Measurements from ENCODE around the gene NEGR1. TPM values are rescaled to one million over a fixed set of nuclear protein-coding genes. Genes with fewer than 3 reads are reported as not detected.

Gene NEGR1
- total RNA-seq, 1 experiment from 2014 or later = 19.2 TPM

DNA sequence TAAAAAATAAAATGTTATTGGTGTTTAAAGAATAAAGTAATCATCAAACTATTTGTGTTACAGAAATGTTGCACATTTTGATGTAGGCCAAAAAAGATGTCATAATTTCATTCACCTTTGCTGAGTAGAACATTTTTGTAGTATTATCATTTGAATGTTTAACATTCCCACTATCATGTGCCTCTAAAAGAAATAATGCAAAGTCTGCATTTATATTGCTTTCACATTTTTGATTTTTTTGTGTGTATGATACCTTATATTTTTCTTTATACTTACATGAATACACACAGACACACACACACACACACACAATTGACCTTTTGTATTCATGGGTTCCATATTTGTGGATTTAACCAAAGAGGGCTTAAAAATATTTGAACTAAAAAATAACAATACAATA is 657.3 kb downstream of the NEGR1 start:
- intact Hi-C loops (cut with micrococcal nuclease; ENCODE audit: unreplicated experiment) = no loop called here
- CTCF ChIA-PET = no interaction called here
- no peak overlapping the region for H3K4me3 Mint-ChIP-seq (ENCODE audit: low read depth, unreplicated experiment)
- no peaks in the 10 kb centered on the region for H3K27me3 Mint-ChIP-seq (ENCODE audit: unreplicated experiment)
- peaks cover 10% of the 10 kb centered on the region for H3K9me3 Mint-ChIP-seq (ENCODE audit: low read depth, unreplicated experiment)
- H3K36me3 Mint-ChIP-seq (ENCODE audit: insufficient read depth, unreplicated experiment) = no peaks in the 10 kb centered on the region
- H3K27ac Mint-ChIP-seq (ENCODE audit: unreplicated experiment) = no peak overlapping the region
- no TSS peak for BruUV-seq (replicated peaks)
- no peak for DNase-seq
- H3K4me1 Mint-ChIP-seq (ENCODE audit: low read depth, unreplicated experiment) = no peaks in the 10 kb centered on the region
- TF ChIP-seq, protein P1, sequence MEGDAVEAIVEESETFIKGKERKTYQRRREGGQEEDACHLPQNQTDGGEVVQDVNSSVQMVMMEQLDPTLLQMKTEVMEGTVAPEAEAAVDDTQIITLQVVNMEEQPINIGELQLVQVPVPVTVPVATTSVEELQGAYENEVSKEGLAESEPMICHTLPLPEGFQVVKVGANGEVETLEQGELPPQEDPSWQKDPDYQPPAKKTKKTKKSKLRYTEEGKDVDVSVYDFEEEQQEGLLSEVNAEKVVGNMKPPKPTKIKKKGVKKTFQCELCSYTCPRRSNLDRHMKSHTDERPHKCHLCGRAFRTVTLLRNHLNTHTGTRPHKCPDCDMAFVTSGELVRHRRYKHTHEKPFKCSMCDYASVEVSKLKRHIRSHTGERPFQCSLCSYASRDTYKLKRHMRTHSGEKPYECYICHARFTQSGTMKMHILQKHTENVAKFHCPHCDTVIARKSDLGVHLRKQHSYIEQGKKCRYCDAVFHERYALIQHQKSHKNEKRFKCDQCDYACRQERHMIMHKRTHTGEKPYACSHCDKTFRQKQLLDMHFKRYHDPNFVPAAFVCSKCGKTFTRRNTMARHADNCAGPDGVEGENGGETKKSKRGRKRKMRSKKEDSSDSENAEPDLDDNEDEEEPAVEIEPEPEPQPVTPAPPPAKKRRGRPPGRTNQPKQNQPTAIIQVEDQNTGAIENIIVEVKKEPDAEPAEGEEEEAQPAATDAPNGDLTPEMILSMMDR (IDR thresholded peaks at IDR 0.05; ENCODE audit: unreplicated experiment) = no peak

DNA sequence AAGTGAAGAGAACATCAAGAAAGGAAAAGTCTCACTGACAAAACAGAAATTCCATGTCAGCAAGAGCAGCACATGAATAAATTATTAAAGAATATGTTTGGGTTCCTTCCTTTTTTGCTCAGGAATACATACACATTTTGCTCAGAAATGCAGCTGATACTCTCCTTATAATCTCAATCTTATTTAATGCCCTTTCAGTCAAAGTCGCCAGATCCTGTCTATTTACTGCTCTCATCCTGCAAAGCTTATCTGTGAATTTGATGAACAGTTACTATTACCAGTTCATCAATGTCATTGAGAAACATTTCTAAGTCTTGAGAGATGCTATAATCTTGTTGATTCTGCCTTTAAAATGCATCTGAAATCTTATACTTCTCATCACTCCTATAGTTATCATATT is 658.5 kb downstream of the NEGR1 start:
- H3K36me3 Mint-ChIP-seq (ENCODE audit: insufficient read depth, unreplicated experiment) = no peaks in the 10 kb centered on the region
- no peaks in the 10 kb centered on the region for H3K27me3 Mint-ChIP-seq (ENCODE audit: unreplicated experiment)
- intact Hi-C loops (cut with micrococcal nuclease; ENCODE audit: unreplicated experiment) = no loop called here
- no TSS peak for BruUV-seq (replicated peaks)
- no peak for DNase-seq
- H3K27ac Mint-ChIP-seq (ENCODE audit: unreplicated experiment) = no peak overlapping the region
- TF ChIP-seq, protein P1 (IDR thresholded peaks at IDR 0.05; ENCODE audit: unreplicated experiment) = no peak
- peaks cover 12% of the 10 kb centered on the region for H3K9me3 Mint-ChIP-seq (ENCODE audit: low read depth, unreplicated experiment)
- no peak overlapping the region for H3K4me3 Mint-ChIP-seq (ENCODE audit: low read depth, unreplicated experiment)
- CTCF ChIA-PET = no interaction called here
- no peaks in the 10 kb centered on the region for H3K4me1 Mint-ChIP-seq (ENCODE audit: low read depth, unreplicated experiment)

DNA sequence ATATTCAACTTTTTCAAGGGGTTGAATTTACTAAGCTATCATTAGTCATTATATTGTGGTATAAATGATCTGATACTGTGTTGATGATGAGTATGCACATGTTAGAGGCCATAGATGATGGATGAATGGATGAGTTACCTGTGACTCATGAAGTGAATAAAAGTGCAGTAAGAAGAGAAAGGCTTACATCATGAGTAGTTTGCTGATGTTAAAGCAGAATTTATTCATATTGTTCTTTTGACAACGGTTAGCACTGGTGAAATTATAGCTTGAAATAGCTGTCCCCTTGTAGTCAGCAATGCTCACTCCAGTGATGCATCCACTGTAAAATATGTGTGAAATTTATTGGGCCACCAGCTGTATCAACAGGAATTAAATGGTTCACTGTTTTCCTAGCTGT is 660.6 kb downstream of the NEGR1 start:
- no peak for DNase-seq
- intact Hi-C loops (cut with micrococcal nuclease; ENCODE audit: unreplicated experiment) = no loop called here
- Mint-ChIP-seq H3K9me3 (ENCODE audit: low read depth, unreplicated experiment) (peaks cover 12% of the 10 kb centered on the region), H3K4me3 (ENCODE audit: low read depth, unreplicated experiment) (no peak overlapping the region), H3K27me3 (ENCODE audit: unreplicated experiment) (no peaks in the 10 kb centered on the region), H3K36me3 (ENCODE audit: insufficient read depth, unreplicated experiment) (no peaks in the 10 kb centered on the region), H3K4me1 (ENCODE audit: low read depth, unreplicated experiment) (no peaks in the 10 kb centered on the region), H3K27ac (ENCODE audit: unreplicated experiment) (no peak overlapping the region)
- TF ChIP-seq, protein P1 (IDR thresholded peaks at IDR 0.05; ENCODE audit: unreplicated experiment) = no peak
- CTCF ChIA-PET = no interaction called here
- BruUV-seq (replicated peaks) = no TSS peak

DNA sequence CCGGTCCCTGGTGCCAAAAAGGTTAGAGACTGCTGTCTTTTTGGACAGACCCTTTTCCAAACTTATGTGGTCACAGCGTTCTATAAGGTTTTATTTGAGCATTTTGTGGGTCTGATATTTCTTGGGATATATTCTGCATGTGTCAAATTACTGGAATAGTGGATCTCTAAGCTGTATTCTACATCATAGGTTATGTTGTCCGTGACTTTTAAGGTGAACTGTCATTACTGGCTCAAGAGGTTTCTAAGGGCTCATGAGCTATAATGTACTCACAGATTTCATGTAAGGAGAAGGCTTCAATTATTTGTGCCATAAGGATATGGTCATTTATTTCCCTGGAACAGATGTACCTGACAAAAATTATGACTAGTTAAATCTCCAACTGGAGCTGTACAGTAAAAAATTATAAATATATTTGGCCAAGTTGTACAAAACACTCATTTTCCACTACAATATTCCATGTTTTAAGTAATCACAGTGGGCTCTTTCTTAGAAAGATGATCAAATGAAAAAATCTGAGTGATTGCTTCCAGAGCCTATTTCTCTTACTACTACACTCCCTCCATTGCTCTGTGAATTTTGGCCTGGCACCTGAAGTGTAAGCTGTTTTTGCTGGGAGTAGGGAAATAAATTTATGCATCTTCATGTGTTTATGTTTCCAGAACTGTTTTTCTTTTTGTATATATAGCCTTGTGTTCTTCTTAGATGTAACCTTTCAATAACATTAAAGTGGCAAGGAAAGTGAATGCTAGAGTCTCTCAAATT is 663.4 kb downstream of the NEGR1 start:
- H3K27ac Mint-ChIP-seq (ENCODE audit: unreplicated experiment) = no peak overlapping the region
- H3K27me3 Mint-ChIP-seq (ENCODE audit: unreplicated experiment) = no peaks in the 10 kb centered on the region
- no peaks in the 10 kb centered on the region for H3K4me1 Mint-ChIP-seq (ENCODE audit: low read depth, unreplicated experiment)
- H3K4me3 Mint-ChIP-seq (ENCODE audit: low read depth, unreplicated experiment) = no peak overlapping the region
- intact Hi-C loops (cut with micrococcal nuclease; ENCODE audit: unreplicated experiment) = no loop called here
- TF ChIP-seq, protein P1 (IDR thresholded peaks at IDR 0.05; ENCODE audit: unreplicated experiment) = no peak
- DNase-seq = no peak
- H3K9me3 Mint-ChIP-seq (ENCODE audit: low read depth, unreplicated experiment) = peaks cover 11% of the 10 kb centered on the region
- no peaks in the 10 kb centered on the region for H3K36me3 Mint-ChIP-seq (ENCODE audit: insufficient read depth, unreplicated experiment)
- BruUV-seq (replicated peaks) = no TSS peak
- CTCF ChIA-PET = no interaction called here

All from Calu3 (cell line).